Measurements from ENCODE around the gene PBXIP1.

The PBXIP1 gene

GRCh38 chr1:154951901-154952657, 3.8 kb downstream of the PBXIP1 start:
- TF ChIP-seq CTCF (conservative IDR thresholded peaks at IDR 0.05) (no peak), ZFX (IDR thresholded peaks at IDR 0.05) (no peak)
- no peak overlapping the region for H3K27ac ChIP-seq

DNA sequence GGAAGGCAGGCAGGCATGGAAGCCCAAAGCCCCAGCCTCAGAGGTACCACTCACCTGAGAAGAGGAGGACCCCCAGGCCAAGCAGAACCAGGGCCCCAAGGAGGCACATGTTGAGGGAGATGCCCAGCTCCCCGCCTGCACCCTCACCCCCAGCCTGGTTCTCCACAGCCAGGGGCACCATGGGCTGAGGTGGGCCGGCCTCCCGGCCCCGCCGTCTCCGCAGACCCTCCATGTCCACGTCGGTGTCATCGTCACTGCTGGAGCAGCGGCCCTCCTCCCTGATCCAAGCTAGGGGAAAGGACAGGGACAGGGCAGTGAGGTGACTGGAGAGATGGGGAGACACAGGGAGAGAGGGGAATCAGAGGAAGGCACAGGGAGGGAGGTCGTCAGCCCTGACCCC, 7.8 kb downstream of the PBXIP1 start:
- no peak overlapping the region for H3K27ac ChIP-seq
- TF ChIP-seq ZFX (IDR thresholded peaks at IDR 0.05) = no peak
- no peak for TF ChIP-seq CTCF (conservative IDR thresholded peaks at IDR 0.05)

- H3K27ac ChIP-seq = no peak overlapping the region
- TF ChIP-seq CTCF (conservative IDR thresholded peaks at IDR 0.05) (no peak), ZFX (IDR thresholded peaks at IDR 0.05) (no peak)
These were observed 9.7 kb downstream of the PBXIP1 start for GRCh38 chr1:154945962-154946850.

DNA sequence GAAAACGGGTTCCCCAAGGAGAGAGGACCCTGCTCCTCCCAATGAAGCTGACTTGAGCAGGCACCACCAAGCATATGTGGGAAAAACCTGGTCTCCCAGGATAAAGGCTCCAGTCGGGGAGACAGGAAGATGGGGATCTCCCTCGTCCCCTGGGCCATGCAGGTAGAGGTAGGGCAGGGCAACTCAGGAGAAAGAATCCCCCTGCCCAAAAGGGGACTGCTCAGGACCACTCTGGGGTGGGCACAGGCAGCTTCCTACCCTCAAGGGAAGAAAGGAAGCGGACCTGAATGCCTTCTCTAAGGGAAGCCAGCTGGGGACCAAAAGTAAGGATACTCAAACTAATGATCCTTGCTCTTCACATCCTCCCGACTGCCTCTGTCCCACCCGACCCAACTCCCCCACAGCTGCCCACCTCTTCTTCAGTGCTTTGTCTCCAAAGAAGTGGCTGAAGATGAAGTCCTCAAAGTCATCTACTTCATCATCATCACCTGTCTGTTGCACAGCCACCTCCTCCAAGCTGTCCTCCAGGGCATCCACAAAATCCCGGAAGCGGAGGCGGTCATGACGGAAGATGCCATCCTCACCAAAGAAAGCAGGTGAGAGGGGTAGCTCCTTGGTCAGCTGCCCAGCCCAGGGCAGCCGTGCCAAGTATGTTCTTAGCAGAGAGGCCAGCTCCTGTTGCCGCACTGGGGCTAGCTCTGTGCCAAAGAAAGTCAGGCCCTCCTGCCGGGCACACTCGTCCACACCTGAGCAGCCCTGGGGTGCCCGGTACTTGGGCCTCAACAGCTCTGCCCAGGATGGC, 10.5 kb downstream of the PBXIP1 start:
- TF ChIP-seq CTCF (conservative IDR thresholded peaks at IDR 0.05) = no peak
- TF ChIP-seq ZFX (IDR thresholded peaks at IDR 0.05) = no peak
- no peak overlapping the region for H3K27ac ChIP-seq

DNA sequence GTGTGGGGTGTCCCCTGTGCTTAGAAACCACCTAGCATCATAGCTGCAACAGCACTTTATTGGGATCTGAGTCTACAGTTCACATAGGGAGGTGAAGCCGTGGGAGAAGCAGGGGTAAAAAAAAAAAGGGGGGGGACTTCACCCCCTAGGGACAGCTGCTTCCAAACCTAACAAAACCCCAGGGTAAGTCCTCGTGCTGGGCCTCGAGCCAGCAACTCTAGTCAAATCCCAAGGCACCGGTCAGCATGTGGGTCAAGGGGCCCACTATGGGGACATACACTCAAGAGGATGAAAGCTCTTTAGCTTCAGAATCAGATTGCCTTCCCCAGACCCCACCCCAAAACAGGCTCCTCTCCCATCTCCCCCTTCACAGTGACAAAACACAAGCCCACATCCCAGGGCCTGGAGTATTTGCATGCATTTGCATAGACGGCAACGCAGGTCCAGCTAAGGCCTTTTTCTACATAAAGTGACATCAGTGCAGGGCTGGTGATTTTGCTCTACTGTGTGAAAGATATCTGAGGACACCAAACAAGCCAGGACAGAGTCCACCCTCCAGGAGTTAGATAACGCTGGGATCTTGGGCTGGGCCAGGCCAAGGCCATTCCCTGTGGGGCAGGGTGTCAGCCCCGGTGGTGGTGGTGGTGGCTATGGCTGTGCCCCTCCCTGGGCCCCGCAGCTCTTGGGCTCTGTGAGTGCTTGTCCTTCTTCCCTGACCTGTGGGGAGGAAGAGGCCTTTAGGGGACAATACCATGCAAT, 11.3 kb downstream of the PBXIP1 start:
- H3K27ac ChIP-seq = no peak overlapping the region
- TF ChIP-seq CTCF (conservative IDR thresholded peaks at IDR 0.05) (no peak), ZFX (IDR thresholded peaks at IDR 0.05) (no peak)

- no peak overlapping the region for H3K27ac ChIP-seq
- TF ChIP-seq CTCF (conservative IDR thresholded peaks at IDR 0.05) (peak; percentile 95), ZFX (IDR thresholded peaks at IDR 0.05) (no peak)
These were observed 12.1 kb downstream of the PBXIP1 start for GRCh38 chr1:154943649-154944400.
